Activated naive CD4-positive, alpha-beta T cell treated with anti-CD3 and anti-CD28 coated beads for 36 hours (primary cell): Measurements from ENCODE around the gene DAB1. TPM values are rescaled to one million over a fixed set of nuclear protein-coding genes. Genes with fewer than 3 reads are reported as not detected.

ENCODE experiments used
- CTCF ChIA-PET: fragments of 350-600 bp; sonication (Branson Sonifier 250); formaldehyde crosslinking; loops from one replicate; lab custom pipeline; 2021; ENCODE audit warnings: antibody characterized with exemption; lab: Charles Lee
- DNase-seq: peaks from one replicate; pipeline ENCODE4 v3.0.0-alpha.2; 2020
- H3K27ac Mint-ChIP-seq: one replicate; pipeline ENCODE4 v1.8.0; 2021; ENCODE audit warnings: mild to moderate bottlenecking, mixed read lengths
- H3K27me3 Mint-ChIP-seq: one replicate; pipeline ENCODE4 v1.8.0; 2021; ENCODE audit warnings: low read depth, mixed read lengths
- H3K36me3 Mint-ChIP-seq: one replicate; pipeline ENCODE4 v1.8.0; 2021; ENCODE audit warnings: low read depth, mixed read lengths
- H3K4me1 Mint-ChIP-seq: one replicate; pipeline ENCODE4 v1.8.0; 2021; ENCODE audit warnings: low read depth, mixed read lengths
- H3K4me3 Mint-ChIP-seq: one replicate; pipeline ENCODE4 v1.8.0; 2021; ENCODE audit warnings: mild to moderate bottlenecking, moderate library complexity, mixed read lengths
- H3K9me3 Mint-ChIP-seq: one replicate; pipeline ENCODE4 v1.8.0; 2021; ENCODE audit warnings: mixed read lengths
- intact Hi-C: fragments of 100-400 bp; cut with micrococcal nuclease; formaldehyde crosslinking; loops from one replicate; pipeline ENCODE4 v1.15.1; 2023
- total RNA-seq, 2 experiments: library from RNA; stranded (reverse); gene quantifications; one replicate each; pipeline ENCODE4 v1.2.3, GENCODE V29; 2021

Gene DAB1
- total RNA-seq, 2 experiments from 2014 or later, result not detected

- intact Hi-C loops, result no loop called here
- no peak overlapping the region for H3K27ac Mint-ChIP-seq
- no peaks in the 10 kb centered on the region for H3K9me3 Mint-ChIP-seq
- no peaks in the 10 kb centered on the region for H3K36me3 Mint-ChIP-seq
- H3K4me1 Mint-ChIP-seq, result no peaks in the 10 kb centered on the region
- no peak overlapping the region for H3K4me3 Mint-ChIP-seq
- no peak for DNase-seq
- CTCF ChIA-PET, result interaction anchor here (0.6 kb wide), 1 partner anchor 499 kb away, joined by 3 read pairs; no protein-coding TSS in a partner anchor
- no peaks in the 10 kb centered on the region for H3K27me3 Mint-ChIP-seq
These were observed 277.8 kb downstream of the DAB1 start for GRCh38 chr1:57146100-57146499.

GRCh38 chr1:57142999-57143398 is 280.9 kb downstream of the DAB1 start:
- intact Hi-C loops, result no loop called here
- Mint-ChIP-seq H3K27ac (no peak overlapping the region), H3K9me3 (no peaks in the 10 kb centered on the region), H3K4me1 (no peaks in the 10 kb centered on the region), H3K36me3 (no peaks in the 10 kb centered on the region), H3K4me3 (no peak overlapping the region), H3K27me3 (peaks cover 5% of the 10 kb centered on the region)
- CTCF ChIA-PET, result no interaction called here
- no peak for DNase-seq

GRCh38 chr1:57142169-57142568 is 281.7 kb downstream of the DAB1 start:
- H3K4me1 Mint-ChIP-seq, result no peaks in the 10 kb centered on the region
- CTCF ChIA-PET, result interaction anchor here (0.7 kb wide), 1 partner anchor 395 kb away, joined by 3 read pairs; no protein-coding TSS in a partner anchor
- DNase-seq, result no peak
- H3K27me3 Mint-ChIP-seq, result peaks cover 5% of the 10 kb centered on the region
- no peak overlapping the region for H3K27ac Mint-ChIP-seq
- H3K36me3 Mint-ChIP-seq, result no peaks in the 10 kb centered on the region
- H3K4me3 Mint-ChIP-seq, result no peak overlapping the region
- intact Hi-C loops, result no loop called here
- H3K9me3 Mint-ChIP-seq, result no peaks in the 10 kb centered on the region

- Mint-ChIP-seq H3K27me3 (peaks cover 5% of the 10 kb centered on the region), H3K27ac (no peak overlapping the region), H3K4me3 (no peak overlapping the region), H3K4me1 (no peaks in the 10 kb centered on the region), H3K36me3 (no peaks in the 10 kb centered on the region), H3K9me3 (no peaks in the 10 kb centered on the region)
- CTCF ChIA-PET, result no interaction called here
- no peak for DNase-seq
- intact Hi-C loops, result no loop called here
These were observed 285.3 kb downstream of the DAB1 start for GRCh38 chr1:57138432-57139078.

- no peak overlapping the region for H3K4me3 Mint-ChIP-seq
- peaks cover 5% of the 10 kb centered on the region for H3K27me3 Mint-ChIP-seq
- H3K27ac Mint-ChIP-seq, result no peak overlapping the region
- H3K36me3 Mint-ChIP-seq, result no peaks in the 10 kb centered on the region
- no peaks in the 10 kb centered on the region for H3K4me1 Mint-ChIP-seq
- intact Hi-C loops, result no loop called here
- H3K9me3 Mint-ChIP-seq, result no peaks in the 10 kb centered on the region
- CTCF ChIA-PET, result no interaction called here
- no peak for DNase-seq
These were observed 285.9 kb downstream of the DAB1 start for GRCh38 chr1:57137980-57138379.

GRCh38 chr1:57134803-57135202 is 289.1 kb downstream of the DAB1 start:
- H3K27me3 Mint-ChIP-seq, result peaks cover 5% of the 10 kb centered on the region

GRCh38 chr1:57133686-57134085 is 290.2 kb downstream of the DAB1 start:
- Mint-ChIP-seq H3K9me3 (no peaks in the 10 kb centered on the region), H3K4me1 (no peaks in the 10 kb centered on the region), H3K27ac (no peak overlapping the region), H3K27me3 (peaks cover under 1% of the 10 kb centered on the region), H3K4me3 (no peak overlapping the region), H3K36me3 (no peaks in the 10 kb centered on the region)
- CTCF ChIA-PET, result no interaction called here
- DNase-seq, result no peak
- intact Hi-C loops, result no loop called here

More at GRCh38 chr1:57134803-57135202, 289.1 kb downstream of the DAB1 start:
- DNase-seq, result no peak
- no peaks in the 10 kb centered on the region for H3K36me3 Mint-ChIP-seq
- CTCF ChIA-PET, result no interaction called here
- no peaks in the 10 kb centered on the region for H3K9me3 Mint-ChIP-seq
- no peak overlapping the region for H3K27ac Mint-ChIP-seq
- H3K4me1 Mint-ChIP-seq, result no peaks in the 10 kb centered on the region
- no peak overlapping the region for H3K4me3 Mint-ChIP-seq
- intact Hi-C loops, result no loop called here

- H3K9me3 Mint-ChIP-seq, result no peaks in the 10 kb centered on the region
- CTCF ChIA-PET, result no interaction called here
- intact Hi-C loops, result no loop called here
- no peaks in the 10 kb centered on the region for H3K4me1 Mint-ChIP-seq
- H3K36me3 Mint-ChIP-seq, result no peaks in the 10 kb centered on the region
- no peak for DNase-seq
- H3K27ac Mint-ChIP-seq, result no peak overlapping the region
- no peaks in the 10 kb centered on the region for H3K27me3 Mint-ChIP-seq
- H3K4me3 Mint-ChIP-seq, result no peak overlapping the region
These were observed 290.8 kb downstream of the DAB1 start for GRCh38 chr1:57132993-57133622.

- H3K9me3 Mint-ChIP-seq, result no peaks in the 10 kb centered on the region
- intact Hi-C loops, result no loop called here
- CTCF ChIA-PET, result no interaction called here
These were observed 292.0 kb downstream of the DAB1 start for GRCh38 chr1:57131701-57132394.

GRCh38 chr1:57131257-57131656 is 292.6 kb downstream of the DAB1 start:
- intact Hi-C loops, result no loop called here
- no peaks in the 10 kb centered on the region for H3K36me3 Mint-ChIP-seq
- CTCF ChIA-PET, result no interaction called here
- H3K4me1 Mint-ChIP-seq, result no peaks in the 10 kb centered on the region
- DNase-seq, result no peak
- no peaks in the 10 kb centered on the region for H3K9me3 Mint-ChIP-seq
- H3K27ac Mint-ChIP-seq, result no peak overlapping the region
- H3K4me3 Mint-ChIP-seq, result no peak overlapping the region
- no peaks in the 10 kb centered on the region for H3K27me3 Mint-ChIP-seq

More at GRCh38 chr1:57131701-57132394, 292.0 kb downstream of the DAB1 start:
- Mint-ChIP-seq H3K27ac (no peak overlapping the region), H3K4me1 (no peaks in the 10 kb centered on the region), H3K36me3 (no peaks in the 10 kb centered on the region), H3K27me3 (no peaks in the 10 kb centered on the region), H3K4me3 (no peak overlapping the region)
- no peak for DNase-seq

- Mint-ChIP-seq H3K27ac (no peak overlapping the region), H3K4me3 (no peak overlapping the region), H3K27me3 (no peaks in the 10 kb centered on the region), H3K4me1 (no peaks in the 10 kb centered on the region), H3K36me3 (no peaks in the 10 kb centered on the region), H3K9me3 (no peaks in the 10 kb centered on the region)
- no peak for DNase-seq
- CTCF ChIA-PET, result no interaction called here
- intact Hi-C loops, result no loop called here
These were observed 294.0 kb downstream of the DAB1 start for GRCh38 chr1:57129865-57130264.

GRCh38 chr1:57127976-57128375 is 295.9 kb downstream of the DAB1 start:
- Mint-ChIP-seq H3K27me3 (no peaks in the 10 kb centered on the region), H3K36me3 (no peaks in the 10 kb centered on the region), H3K4me1 (no peaks in the 10 kb centered on the region), H3K27ac (no peak overlapping the region), H3K4me3 (no peak overlapping the region), H3K9me3 (no peaks in the 10 kb centered on the region)
- CTCF ChIA-PET, result no interaction called here
- intact Hi-C loops, result no loop called here
- DNase-seq, result no peak
